Panc1 (cell line): ENCODE results near the gene LSG1. TPM values are rescaled to one million over a fixed set of nuclear protein-coding genes. Genes with fewer than 3 reads are reported as not detected.
A peak's percentile ranks its signal among the peaks of the same experiment; 100 is the strongest.

ENCODE experiments used
- ATAC-seq: fragments of 200-7000 bp; cut with Tn5 transposase; 2 replicates; pipeline ENCODE4 v1.9.1; 2020; ENCODE audit warnings: mild to moderate bottlenecking, moderate library complexity
- BruUV-seq: library from RNA; stranded (reverse); fragments of 400-500 nt; replicated peaks from 2 replicates; lab custom pipeline; 2021; lab: Mats Ljungman, UMichigan
- CTCF ChIA-PET: fragments of 300-600 bp; sonication (Branson Sonifier 250); formaldehyde crosslinking; loops from one replicate; lab custom pipeline; 2022; ENCODE audit warnings: antibody characterized with exemption; lab: Charles Lee
- POLR2A ChIA-PET: fragments of 300-600 bp; sonication (Branson Sonifier 250); formaldehyde crosslinking; loops from one replicate; lab custom pipeline; 2022; ENCODE audit warnings: antibody characterized with exemption; lab: Charles Lee
- DNase-seq: peaks from one replicate; pipeline ENCODE4 v3.0.0-alpha.2; 2010; ENCODE audit warnings: low read depth, low spot score
- H3K27ac ChIP-seq: 2 replicates; pipeline ENCODE4 v1.5.1; 2011; ENCODE audit warnings: mild to moderate bottlenecking, low read length, inconsistent platforms
- H3K27me3 ChIP-seq: fragments of 200-500 bp; sonication (Bioruptor generic); 2 replicates; pipeline ENCODE4 v1.6.0; 2014; ENCODE audit warnings: low read length, inconsistent platforms; ENCODE audit not compliant: control insufficient read depth, insufficient read depth
- H3K36me3 ChIP-seq: fragments of 200-500 bp; sonication (Bioruptor generic); 2 replicates; pipeline ENCODE4 v1.5.1; 2014; ENCODE audit warnings: inconsistent platforms, mild to moderate bottlenecking, low read length, moderate library complexity; ENCODE audit not compliant: control insufficient read depth, insufficient read depth
- H3K4me1 ChIP-seq: 2 replicates; pipeline ENCODE4 v1.5.1; 2011; ENCODE audit warnings: inconsistent platforms, mild to moderate bottlenecking, low read length, moderate library complexity; ENCODE audit not compliant: control insufficient read depth, insufficient read depth
- H3K4me3 ChIP-seq, 2 experiments: 2 replicates each; pipeline ENCODE4 v1.5.1; 2011 to 2012; ENCODE audit warnings: low read depth in 2 of 2, low read length in 2 of 2, mild to moderate bottlenecking in 2 of 2, inconsistent platforms in 1 of 2, moderate library complexity in 1 of 2
- H3K9me3 ChIP-seq: fragments of 200-500 bp; sonication (Bioruptor generic); 2 replicates; pipeline ENCODE4 v1.5.1; 2014; ENCODE audit warnings: low read depth, mild to moderate bottlenecking, inconsistent platforms, low read length, moderate library complexity; ENCODE audit not compliant: control insufficient read depth, insufficient read depth
- CTCF ChIP-seq: fragments of 450-650 bp; IDR thresholded peaks from 2 replicates; pipeline ENCODE4 v1.5.1; 2017; ENCODE audit warnings: mild to moderate bottlenecking
- POLR2AphosphoS5 ChIP-seq: IDR thresholded peaks from 2 replicates; pipeline ENCODE4 v1.6.1; 2012; ENCODE audit warnings: mild to moderate bottlenecking, low read depth, low read length, moderate library complexity
- SIN3A ChIP-seq: IDR thresholded peaks from 2 replicates; pipeline ENCODE4 v1.6.1; 2012; ENCODE audit warnings: low read depth, mild to moderate bottlenecking, low read length, moderate library complexity, borderline replicate concordance; ENCODE audit not compliant: insufficient read depth
- TCF7L2 ChIP-seq: IDR thresholded peaks from 2 replicates; pipeline ENCODE4 v1.6.1; 2011; ENCODE audit warnings: mild to moderate bottlenecking, low read depth, low read length, inconsistent platforms
- in situ Hi-C: cut with HindIII; loops from 2 replicates; pipeline ENCODE4 v1.10.0; 2016; ENCODE audit warnings: low sequenced_read_pairs, low pct_unique_long_range_greater_than_20kb
- intact Hi-C: fragments of 100-400 bp; cut with micrococcal nuclease; formaldehyde crosslinking; loops from one replicate; pipeline ENCODE4 v1.10.0; 2022; ENCODE audit not compliant: unreplicated experiment
- total RNA-seq: library from RNA; stranded (reverse); gene quantifications from one replicate; pipeline ENCODE4 v1.2.1, GENCODE V29; 2021; ENCODE audit not compliant: unreplicated experiment
- TF ChIP-seq, protein P1 (sequence below), 2 experiments: IDR thresholded peaks; 2 replicates each; pipeline ENCODE4 v1.6.1; 2011 to 2012; ENCODE audit warnings: low read depth in 2 of 2, control low read depth in 1 of 2, low read length in 1 of 2, mild to moderate bottlenecking in 1 of 2, moderate library complexity in 1 of 2; ENCODE audit not compliant: insufficient read depth in 1 of 2

Gene LSG1
- total RNA-seq, 1 experiment from 2014 or later = 72.9 TPM

DNA sequence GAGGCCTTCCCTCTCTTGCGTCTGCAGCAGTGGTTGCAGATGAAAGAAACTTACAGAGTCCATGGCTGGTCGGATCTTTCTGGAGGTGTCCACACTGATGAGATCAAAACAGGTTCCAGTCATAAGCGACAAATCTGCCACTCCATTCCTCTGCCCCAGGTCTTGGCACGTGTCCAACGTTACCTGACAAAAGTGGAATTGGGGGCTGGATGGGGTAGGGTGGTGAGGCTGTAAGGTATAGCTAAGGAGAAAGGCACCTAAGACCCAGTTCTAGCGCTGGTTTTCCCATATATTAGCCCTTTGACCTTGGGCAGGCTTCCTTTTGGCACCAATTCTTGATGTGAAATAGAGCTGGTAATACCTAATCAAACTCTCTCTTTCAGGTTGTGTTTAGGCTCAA is 24.7 kb upstream of the LSG1 start:
- in situ Hi-C loops (no loop called here), intact Hi-C loops (no loop called here)
- peaks cover 4% of the 10 kb centered on the region for H3K4me1 ChIP-seq
- BruUV-seq = no TSS peak
- POLR2A ChIA-PET = no interaction called here
- H3K27me3 ChIP-seq = no peaks in the 10 kb centered on the region
- DNase-seq (no peak), ATAC-seq (no peak)
- no peak overlapping the region for H3K4me3 ChIP-seq
- TF ChIP-seq CTCF (no peak), SIN3A (no peak), POLR2AphosphoS5 (no peak), TCF7L2 (no peak)
- TF ChIP-seq, protein P1, sequence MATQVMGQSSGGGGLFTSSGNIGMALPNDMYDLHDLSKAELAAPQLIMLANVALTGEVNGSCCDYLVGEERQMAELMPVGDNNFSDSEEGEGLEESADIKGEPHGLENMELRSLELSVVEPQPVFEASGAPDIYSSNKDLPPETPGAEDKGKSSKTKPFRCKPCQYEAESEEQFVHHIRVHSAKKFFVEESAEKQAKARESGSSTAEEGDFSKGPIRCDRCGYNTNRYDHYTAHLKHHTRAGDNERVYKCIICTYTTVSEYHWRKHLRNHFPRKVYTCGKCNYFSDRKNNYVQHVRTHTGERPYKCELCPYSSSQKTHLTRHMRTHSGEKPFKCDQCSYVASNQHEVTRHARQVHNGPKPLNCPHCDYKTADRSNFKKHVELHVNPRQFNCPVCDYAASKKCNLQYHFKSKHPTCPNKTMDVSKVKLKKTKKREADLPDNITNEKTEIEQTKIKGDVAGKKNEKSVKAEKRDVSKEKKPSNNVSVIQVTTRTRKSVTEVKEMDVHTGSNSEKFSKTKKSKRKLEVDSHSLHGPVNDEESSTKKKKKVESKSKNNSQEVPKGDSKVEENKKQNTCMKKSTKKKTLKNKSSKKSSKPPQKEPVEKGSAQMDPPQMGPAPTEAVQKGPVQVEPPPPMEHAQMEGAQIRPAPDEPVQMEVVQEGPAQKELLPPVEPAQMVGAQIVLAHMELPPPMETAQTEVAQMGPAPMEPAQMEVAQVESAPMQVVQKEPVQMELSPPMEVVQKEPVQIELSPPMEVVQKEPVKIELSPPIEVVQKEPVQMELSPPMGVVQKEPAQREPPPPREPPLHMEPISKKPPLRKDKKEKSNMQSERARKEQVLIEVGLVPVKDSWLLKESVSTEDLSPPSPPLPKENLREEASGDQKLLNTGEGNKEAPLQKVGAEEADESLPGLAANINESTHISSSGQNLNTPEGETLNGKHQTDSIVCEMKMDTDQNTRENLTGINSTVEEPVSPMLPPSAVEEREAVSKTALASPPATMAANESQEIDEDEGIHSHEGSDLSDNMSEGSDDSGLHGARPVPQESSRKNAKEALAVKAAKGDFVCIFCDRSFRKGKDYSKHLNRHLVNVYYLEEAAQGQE (IDR thresholded peaks at IDR 0.05; ENCODE audit: insufficient read depth in 1 of 2, low read depth in 2 of 2, low read length in 1 of 2) = no peak
- CTCF ChIA-PET = no interaction called here
- no peaks in the 10 kb centered on the region for H3K36me3 ChIP-seq
- no peak overlapping the region for H3K27ac ChIP-seq
- peaks cover 4% of the 10 kb centered on the region; the same call in 1 of the 2 replicates for H3K9me3 ChIP-seq

- CTCF ChIA-PET = interaction anchor here (0.7 to 1.1 kb wide), 2 partner anchors 19 to 407 kb away, joined by 3 read pairs; partner anchors contain the start of gene LSG1
- Histone ChIP-seq H3K36me3 (no peaks in the 10 kb centered on the region), H3K4me3 (no peak overlapping the region), H3K4me1 (peaks cover 37% of the 10 kb centered on the region), H3K9me3 (no peaks in the 10 kb centered on the region), H3K27ac (peak overlapping the region; percentile 78), H3K27me3 (no peaks in the 10 kb centered on the region)
- intact Hi-C loops (no loop called here), in situ Hi-C loops (no loop called here)
- no TSS peak for BruUV-seq
- POLR2A ChIA-PET = no interaction called here
- ATAC-seq (no peak), DNase-seq (no peak)
- 0 out of 2 replicates have a peak, but pooled peaks have one; percentile 29 for TF ChIP-seq POLR2AphosphoS5
- TF ChIP-seq SIN3A = 0 out of 2 replicates have a peak, but pooled peaks have one; percentile 16
- TF ChIP-seq TCF7L2 = no peak
Observed at GRCh38 chr3:194691481-194692283, 19.7 kb upstream of the LSG1 start.
